ENCODE data around the gene KCNN3. TPM values are rescaled to one million over a fixed set of nuclear protein-coding genes. Genes with fewer than 3 reads are reported as not detected.

KCNN3 gene
- total RNA-seq, 1 donor from 2014 or later = 4.0 TPM

GRCh38 chr1:154865442-154866256 lies 4.4 kb downstream of the KCNN3 start:
- ATAC-seq (no peak), DNase-seq (no peak)
- intact Hi-C loops (cut with micrococcal nuclease) = loop anchor here (10.0 kb wide), 1 partner anchor 101 kb away; no protein-coding TSS in a partner anchor

- no peak for ATAC-seq
- intact Hi-C loops (cut with micrococcal nuclease) = loop anchor here (10.0 kb wide), 1 partner anchor 100 kb away; no protein-coding TSS in a partner anchor
- DNase-seq = no peak
These were observed 5.7 kb downstream of the KCNN3 start for GRCh38 chr1:154864189-154864975.

GRCh38 chr1:154863315-154864174 lies 6.5 kb downstream of the KCNN3 start:
- ATAC-seq (peak; percentile 42), DNase-seq (peak; percentile 54)
- intact Hi-C loops (cut with micrococcal nuclease) = loop anchor here (10.0 kb wide), 1 partner anchor 99 kb away; no protein-coding TSS in a partner anchor

- intact Hi-C loops (cut with micrococcal nuclease) = loop anchor here (10.0 kb wide), 1 partner anchor 98 kb away; no protein-coding TSS in a partner anchor
- ATAC-seq = peak; percentile 22
- DNase-seq = no peak
These were observed 7.2 kb downstream of the KCNN3 start for GRCh38 chr1:154862907-154863306.

GRCh38 chr1:154861607-154862094 lies 8.4 kb downstream of the KCNN3 start:
- DNase-seq = no peak
- no peak for ATAC-seq
- intact Hi-C loops (cut with micrococcal nuclease) = loop anchor here (10.0 kb wide), 1 partner anchor 97 kb away; no protein-coding TSS in a partner anchor

GRCh38 chr1:154860156-154860870 lies 9.8 kb downstream of the KCNN3 start:
- peak; percentile 9 for ATAC-seq
- DNase-seq = no peak
- intact Hi-C loops (cut with micrococcal nuclease) = loop anchor here (10.0 kb wide), 1 partner anchor 96 kb away; no protein-coding TSS in a partner anchor

GRCh38 chr1:154859786-154860155 lies 10.3 kb downstream of the KCNN3 start:
- ATAC-seq = peak; percentile 40
- intact Hi-C loops (cut with micrococcal nuclease) = loop anchor here (10.0 kb wide), 1 partner anchor 95 kb away; no protein-coding TSS in a partner anchor
- DNase-seq = no peak

- intact Hi-C loops (cut with micrococcal nuclease) = no loop called here
- no peak for ATAC-seq
These were observed 10.8 kb downstream of the KCNN3 start for GRCh38 chr1:154859151-154859785.

GRCh38 chr1:154857441-154858215 lies 12.5 kb downstream of the KCNN3 start:
- ATAC-seq (no peak), DNase-seq (no peak)
- intact Hi-C loops (cut with micrococcal nuclease) = no loop called here

More at GRCh38 chr1:154859151-154859785, 10.8 kb downstream of the KCNN3 start:
- no peak for DNase-seq

GRCh38 chr1:154857022-154857421 lies 13.1 kb downstream of the KCNN3 start:
- ATAC-seq = no peak
- intact Hi-C loops (cut with micrococcal nuclease) = no loop called here
- no peak for DNase-seq

GRCh38 chr1:154856544-154856943 lies 13.5 kb downstream of the KCNN3 start:
- ATAC-seq (no peak), DNase-seq (no peak)
- intact Hi-C loops (cut with micrococcal nuclease) = no loop called here

GRCh38 chr1:154856049-154856448 lies 14.0 kb downstream of the KCNN3 start:
- peak; percentile 73 for DNase-seq
- intact Hi-C loops (cut with micrococcal nuclease) = no loop called here
- peak; percentile 61 for ATAC-seq

GRCh38 chr1:154855186-154855851 lies 14.8 kb downstream of the KCNN3 start:
- DNase-seq (no peak), ATAC-seq (no peak)
- intact Hi-C loops (cut with micrococcal nuclease) = no loop called here

- ATAC-seq (no peak), DNase-seq (no peak)
- intact Hi-C loops (cut with micrococcal nuclease) = no loop called here
These were observed 17.2 kb downstream of the KCNN3 start for GRCh38 chr1:154852845-154853244.

GRCh38 chr1:154851392-154852177 lies 18.5 kb downstream of the KCNN3 start:
- intact Hi-C loops (cut with micrococcal nuclease) = no loop called here
- ATAC-seq (no peak), DNase-seq (no peak)

GRCh38 chr1:154849645-154850131 lies 20.4 kb downstream of the KCNN3 start:
- intact Hi-C loops (cut with micrococcal nuclease) = no loop called here
- DNase-seq (no peak), ATAC-seq (no peak)
